HG03432 (cell line): Measurements from ENCODE around the gene ZDHHC24.
A peak's percentile ranks its signal among the peaks of the same experiment; 100 is the strongest.
"Not testable (repeated sequence)": the region's sequence is repeated elsewhere in the genome, so short reads cannot be mapped to it uniquely, and the experiment has no call there.

Experiments used
- ATAC-seq: cut with Tn5 transposase; IDR thresholded peaks from one replicate; pipeline ENCODE4 v1.9.1; 2021; ENCODE audit warnings: mild to moderate bottlenecking, moderate library complexity; ENCODE audit not compliant: unreplicated experiment

Gene ZDHHC24

DNA sequence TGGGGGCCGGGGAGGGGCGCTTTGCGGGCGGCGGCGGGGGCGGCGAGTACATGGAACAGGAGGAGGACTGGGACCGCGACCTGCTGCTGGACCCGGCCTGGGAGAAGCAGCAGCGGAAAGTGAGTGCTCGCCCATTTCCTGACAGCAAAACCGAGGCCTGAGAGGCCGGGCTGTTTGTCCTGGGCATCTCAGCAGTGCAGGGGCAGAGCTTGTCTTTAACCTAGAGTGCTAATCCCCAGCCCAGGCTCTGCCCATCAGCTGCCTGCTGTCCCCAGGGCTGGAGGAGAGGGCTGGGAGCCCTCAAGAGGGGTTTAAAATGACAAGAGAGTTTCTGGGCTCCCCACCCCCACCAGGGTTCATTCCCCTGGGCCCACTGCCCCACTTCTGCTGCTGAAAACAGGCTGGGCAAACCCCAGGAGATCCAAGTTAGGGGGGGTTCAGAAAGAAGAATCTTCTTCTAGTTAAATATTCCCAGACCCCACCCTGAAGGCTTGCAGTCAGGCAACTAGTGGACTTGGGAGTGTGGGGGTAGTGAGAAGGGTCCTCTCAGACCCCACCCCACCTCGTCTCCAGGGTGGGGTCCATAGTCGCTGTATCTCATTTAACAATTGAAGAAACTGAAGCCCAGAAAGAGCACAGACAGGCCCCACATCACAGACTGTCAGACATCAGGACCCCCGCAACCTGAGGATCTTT, 1.3 kb upstream of the ZDHHC24 start:
- ATAC-seq, result no peak

DNA sequence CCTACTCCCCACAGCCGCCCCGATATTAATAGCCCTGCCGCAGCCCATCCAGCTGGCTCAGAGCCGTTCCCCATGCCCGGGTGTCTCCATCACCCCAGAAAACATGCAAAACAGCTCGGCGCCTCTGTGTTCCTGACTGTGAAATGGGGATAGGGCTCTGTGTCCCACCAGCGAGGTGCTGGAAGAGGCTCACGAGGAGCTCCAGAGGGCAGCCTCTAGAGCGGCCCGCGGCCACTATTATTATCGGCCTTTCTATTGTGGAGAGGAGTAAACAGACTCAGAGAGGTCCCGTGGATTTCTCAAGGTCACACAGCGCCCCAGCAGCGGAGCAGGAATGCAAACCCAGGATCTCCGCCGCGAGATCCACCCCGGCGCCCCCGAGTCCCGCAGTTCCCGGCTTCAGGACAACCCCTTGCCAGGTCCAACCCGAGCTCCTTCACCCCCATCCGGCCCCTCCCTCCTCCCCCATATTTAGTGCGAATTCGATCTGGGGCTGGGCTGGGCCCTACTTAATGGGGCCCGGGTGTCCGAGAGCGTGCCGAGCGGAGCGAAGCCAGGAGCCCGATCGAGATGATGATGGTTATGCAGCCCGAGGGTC, 619 bp upstream of the ZDHHC24 start, which contains the start of gene ACTN3:
TSS of gene ACTN3 (plus strand) at position 536 of the 598 bp plus-strand sequence. CDS start at position 571, 35 bp downstream.
- ATAC-seq, result no peak

DNA sequence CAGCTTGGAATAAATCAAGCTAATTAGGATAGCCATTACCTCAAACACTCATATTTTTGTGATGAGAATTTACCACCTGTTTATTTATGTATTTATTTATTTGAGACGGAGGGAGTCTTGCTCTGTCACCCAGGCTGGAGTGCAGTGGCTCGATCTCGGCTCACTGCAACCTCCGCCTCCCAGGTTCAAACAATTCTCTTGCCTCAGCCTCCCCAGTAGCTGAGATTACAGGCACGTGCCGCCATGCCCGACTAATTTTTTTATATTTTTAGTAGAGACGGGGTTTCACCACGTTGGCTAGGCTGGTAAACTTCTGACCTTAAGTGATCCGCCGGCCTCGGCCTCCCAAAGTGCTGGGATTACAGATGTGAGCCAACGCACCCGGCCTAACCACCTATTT, 896 bp downstream of the ZDHHC24 start:
- not testable (repeated sequence) for ATAC-seq

DNA sequence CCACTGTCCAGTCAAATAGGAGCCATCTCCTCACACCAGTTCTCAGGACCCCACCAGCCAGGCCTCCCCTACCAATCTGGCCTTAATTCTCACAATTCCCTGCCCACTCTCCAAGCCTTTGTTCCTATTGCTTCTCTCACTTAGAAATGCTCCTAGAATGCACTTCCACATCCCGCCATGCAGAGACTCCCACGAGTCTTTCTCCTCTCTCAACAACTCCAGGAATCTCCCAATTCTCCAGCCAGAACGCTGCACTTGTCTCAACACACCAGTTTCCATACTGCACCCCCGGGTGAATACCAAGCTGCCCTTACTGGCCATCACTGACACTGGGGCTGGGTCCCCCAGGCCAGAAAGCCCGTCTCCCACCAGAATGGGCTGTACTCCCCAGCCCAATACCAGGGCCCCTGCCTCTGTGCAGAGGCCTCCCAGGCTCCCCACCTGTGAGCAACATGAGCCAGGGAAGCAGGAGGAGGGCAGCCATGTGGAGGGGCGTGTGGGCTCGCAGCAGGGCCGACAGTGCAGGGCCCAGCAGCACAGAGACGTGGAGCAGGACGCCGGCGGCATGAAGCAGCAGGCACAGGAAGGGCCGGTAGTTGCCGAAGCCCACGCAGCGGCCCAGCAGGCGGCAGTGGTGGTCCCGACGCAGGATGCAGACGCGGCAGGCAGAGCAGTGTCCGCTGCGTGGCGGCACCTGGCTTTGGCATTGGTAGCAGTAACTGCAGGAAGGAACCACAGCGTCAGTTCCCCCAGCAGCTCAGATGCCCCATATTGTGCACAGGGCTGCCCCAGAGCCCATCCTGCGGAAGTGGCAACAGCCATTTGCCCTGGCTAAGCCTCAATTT, 2.4 kb downstream of the ZDHHC24 start:
- no peak for ATAC-seq

DNA sequence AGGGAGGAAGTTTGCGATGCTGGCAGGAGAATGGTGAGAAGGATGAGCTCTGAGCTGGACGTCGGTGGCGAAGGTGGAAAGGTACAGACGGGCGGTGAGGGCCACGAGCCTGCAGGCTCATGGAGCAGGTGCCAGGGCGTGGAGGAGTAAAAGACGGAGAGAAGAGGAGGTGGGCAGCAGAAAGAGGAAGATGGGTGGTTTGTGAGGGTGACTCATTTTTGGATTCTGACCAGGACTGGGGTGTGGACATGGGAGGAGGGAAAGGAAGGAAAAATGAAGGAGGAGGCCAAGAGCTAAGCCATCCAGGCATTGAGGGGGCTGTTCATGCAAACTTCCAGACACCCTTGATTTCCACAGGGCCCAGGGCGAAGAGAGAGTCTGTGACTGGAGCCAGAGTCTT, 3.5 kb downstream of the ZDHHC24 start:
- ATAC-seq, result no peak

DNA sequence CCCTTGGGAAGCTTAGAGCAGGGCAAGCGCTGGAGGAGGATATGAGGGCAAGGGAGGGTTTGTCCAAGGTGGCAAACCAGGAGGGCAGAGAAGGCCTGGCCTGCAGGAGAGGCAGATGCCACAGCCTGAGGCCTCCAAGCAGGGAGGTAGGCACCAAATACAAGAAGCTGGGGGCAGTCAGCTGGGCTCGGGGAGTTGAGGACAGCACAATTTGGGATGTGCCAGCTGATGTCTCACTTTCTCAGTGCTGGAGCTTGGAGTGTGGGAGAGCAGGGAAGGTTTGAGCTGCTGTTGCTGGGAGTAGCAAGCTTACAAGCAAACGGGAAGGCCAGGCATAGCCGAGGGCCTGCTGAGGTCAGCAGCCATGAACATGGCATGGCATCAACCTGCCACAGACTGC, 4.0 kb downstream of the ZDHHC24 start:
- no peak for ATAC-seq

DNA sequence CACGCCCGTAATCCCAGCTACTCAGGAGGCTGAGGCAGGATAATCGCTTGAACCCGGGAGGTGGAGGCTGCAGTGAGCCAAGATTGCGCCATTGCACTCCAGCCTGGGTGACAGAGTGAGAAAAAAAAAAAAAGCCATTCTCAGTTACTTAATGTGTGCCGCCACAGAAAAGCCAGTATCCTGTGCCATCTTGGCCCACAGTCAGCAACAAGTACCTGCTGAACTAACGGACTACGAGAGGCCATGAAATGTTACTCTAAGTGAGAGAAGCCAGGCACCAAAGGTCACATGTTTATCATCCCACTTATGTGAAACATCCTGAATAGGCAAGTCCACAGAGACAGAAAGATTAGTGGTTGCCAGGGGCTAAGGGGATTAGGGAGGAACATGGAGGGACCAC, 5.2 kb downstream of the ZDHHC24 start:
- ATAC-seq, result not testable (repeated sequence)

DNA sequence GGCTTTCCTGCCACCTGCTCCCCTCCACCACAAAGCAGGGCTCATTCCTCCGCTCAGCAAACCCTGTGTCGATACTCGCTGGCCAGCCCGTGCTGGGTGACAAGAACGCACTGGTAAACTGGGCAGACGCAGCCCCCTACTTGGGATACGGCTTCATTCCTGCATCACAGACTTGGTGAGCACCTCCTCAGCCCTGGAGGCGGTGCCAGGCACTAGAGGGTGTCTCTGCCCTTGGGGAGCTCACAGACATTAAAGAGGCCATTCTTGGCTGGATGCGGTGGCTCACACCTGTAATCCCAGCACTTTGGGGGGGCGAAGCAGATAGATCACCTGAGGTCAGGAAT, 6.0 kb downstream of the ZDHHC24 start:
- no peak for ATAC-seq

DNA sequence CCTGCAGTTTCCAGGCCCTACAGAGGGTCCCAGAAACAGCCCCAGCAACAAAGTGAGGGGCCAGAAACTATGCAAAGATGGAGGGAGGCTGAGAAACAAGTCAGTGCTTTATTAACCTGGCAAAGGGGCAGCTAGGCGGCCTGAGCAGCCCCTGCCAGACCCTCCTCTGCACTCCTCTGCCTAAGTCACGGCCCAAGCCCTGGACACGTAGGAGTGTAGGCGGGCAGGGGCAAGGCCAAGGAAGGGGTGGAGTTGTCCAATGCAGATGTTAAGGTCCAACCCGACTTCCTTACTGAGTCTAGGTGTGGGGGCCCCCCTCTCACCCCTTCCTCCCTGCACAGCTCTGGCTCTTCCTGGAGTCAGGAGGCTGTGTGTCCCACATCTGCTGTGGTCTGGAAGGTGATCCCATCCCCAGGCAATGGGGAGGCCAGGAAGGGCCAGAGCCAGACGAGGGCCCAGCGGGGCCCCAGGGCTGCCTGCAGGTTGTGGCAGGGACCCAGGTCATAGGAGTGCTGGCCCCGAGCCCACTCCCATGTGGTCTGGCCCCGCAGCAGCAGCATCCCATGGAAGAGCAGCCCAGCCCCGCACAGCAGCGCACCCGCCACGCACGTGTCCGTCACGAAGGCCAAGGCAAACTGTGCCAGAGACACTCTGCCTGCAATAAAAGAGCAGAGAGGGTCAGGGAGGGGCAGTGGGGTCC, 6.5 kb downstream of the ZDHHC24 start:
- ATAC-seq, result no peak

DNA sequence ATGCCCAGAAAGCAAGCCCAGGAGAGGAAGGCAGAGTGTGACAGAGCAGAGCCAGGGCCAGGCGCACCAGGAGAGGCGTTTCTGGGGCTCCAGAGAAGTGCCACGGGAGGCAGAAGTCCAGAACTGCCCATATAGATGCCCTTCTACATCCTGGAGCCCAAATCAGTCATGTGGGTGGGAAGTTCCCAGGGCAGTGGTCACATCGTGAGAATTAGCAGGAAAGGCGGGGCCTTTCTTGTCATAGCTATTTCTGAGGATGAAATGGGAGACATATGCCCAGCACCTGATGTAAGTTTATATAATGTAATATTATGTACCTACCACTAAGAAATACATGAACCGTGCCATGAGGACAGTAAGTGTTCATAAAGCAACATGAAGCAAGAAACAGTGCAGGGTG, 13.1 kb downstream of the ZDHHC24 start:
- ATAC-seq, result no peak

DNA sequence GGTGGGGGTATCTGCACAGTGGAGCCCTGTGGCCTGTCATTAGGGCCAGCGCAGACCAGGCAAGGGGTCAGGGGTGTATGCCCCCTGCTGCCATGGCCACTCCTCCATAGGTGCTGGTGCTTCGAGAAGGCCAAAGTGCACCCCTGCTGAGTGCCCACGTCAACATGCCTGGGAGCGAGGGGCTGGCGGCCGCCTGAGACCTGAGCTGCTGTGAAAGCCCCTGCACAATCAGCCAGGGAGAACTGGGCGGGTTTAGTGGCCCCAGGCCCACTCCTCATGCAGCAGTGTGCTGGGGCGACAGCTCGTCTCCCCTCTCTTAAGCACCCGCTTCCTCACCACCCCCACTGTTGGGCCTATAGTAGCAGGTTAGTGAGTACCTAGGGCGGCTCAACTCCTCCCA, 14.0 kb downstream of the ZDHHC24 start:
- no peak for ATAC-seq

DNA sequence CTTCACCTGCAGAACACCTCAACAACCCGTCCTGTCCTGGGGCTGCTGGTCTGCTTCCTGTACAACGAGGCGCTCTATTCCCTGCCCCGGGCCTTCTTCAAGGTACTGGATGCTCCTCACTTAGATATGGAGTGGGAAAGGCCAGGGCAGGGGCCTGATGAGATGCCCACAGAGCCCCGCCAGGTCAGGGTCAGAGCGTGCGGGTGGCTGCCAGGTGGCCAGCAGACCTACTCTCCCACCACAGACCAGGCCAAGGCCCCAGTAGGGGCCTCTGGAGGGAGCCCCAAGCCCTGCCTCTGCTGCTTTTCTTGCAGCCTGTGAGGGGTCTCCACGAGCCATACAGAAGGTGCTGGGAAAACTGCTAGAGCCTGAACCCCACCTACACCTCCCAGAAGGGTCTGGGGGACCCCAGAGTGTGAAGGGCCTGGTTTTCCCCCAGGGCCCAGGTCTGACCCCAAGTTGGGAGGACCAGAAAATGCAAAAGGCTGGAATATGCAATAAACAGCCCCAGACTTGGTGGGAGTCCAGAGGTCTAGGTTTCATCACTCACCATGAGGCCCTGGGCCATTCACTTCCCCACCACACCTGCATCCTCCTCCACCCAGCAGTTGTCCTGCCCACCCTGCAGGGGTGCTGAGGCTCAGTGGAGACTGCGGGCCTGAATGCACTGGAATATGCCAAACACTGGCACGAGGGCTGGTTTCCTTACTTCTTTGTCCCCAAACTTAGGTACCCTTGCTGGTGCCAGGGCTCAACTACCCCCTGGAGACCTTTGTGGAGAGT, 14.7 kb downstream of the ZDHHC24 start:
- ATAC-seq, result no peak

DNA sequence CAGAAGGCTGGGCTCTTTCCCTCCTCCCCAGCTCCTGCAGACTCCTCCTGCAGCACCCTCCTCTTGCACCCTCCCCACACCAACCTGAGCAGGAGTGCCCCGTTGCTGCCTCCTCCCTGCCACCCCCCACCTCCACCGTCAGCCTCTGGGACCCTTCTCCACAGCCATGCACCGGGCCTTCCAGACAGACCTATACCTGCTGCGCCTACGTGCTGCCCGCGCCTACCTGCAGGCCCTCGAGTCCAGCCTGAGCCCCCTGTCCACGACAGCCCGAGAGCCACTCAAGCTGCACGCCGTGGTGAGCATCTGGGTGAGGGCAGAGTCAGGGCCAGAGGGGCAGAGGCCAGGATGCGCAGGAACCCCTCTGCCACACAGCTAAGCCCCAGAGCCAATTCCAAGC, 16.2 kb downstream of the ZDHHC24 start:
- ATAC-seq, result no peak

DNA sequence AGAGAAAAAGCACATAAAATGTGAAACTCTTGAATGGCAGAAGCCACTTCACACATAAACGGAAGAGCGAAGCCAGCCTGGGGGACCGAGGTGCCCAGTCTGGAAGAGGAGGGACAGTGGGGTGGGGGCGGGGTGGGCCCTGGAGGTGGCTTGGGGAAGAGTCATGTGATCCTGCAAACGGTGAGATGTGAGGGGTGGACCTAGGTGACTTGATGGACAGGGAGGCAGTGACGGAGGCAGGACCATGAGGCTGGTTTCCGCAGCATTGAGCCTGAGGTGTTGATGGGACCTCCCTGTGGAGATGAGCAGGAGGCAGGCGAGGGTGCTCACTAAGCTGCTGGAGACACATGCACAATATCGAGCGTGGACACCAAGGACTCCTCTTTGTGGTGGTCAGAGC, 16.8 kb downstream of the ZDHHC24 start:
- ATAC-seq, result no peak

DNA sequence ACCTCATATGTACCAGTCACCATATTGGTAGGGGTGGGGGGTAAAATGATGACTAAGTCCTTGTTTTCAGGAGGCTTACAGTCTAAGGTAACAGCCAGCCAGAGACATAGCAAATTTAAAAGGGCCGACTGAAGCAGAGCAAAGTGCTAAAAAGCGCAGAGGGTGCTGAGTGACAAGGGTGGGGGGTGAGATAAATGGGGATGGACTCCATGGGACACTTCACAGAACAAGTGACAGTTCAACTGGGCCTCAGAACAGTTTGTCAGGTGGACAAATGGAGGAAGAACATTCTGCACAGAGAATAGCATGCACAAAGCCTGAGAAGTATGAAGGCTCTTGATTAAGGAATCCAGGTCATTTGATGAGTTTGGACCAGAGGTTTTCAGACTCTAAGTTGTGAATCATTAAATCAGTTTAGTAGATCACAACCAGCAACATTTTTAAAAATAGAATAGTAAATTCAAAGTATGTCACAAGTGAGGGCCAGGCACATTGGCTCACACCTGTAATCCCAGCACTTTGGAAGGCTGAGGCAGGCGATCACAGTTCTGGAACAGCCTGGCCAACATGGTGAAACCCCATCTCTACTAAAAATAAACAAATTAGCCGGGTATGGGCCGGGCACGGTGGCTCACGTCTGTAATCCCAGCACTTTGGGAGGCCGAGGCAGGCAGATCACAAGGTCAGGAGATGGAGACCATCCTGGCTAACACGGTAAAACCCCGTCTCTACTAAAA, 21.4 kb downstream of the ZDHHC24 start:
- ATAC-seq, result no peak

DNA sequence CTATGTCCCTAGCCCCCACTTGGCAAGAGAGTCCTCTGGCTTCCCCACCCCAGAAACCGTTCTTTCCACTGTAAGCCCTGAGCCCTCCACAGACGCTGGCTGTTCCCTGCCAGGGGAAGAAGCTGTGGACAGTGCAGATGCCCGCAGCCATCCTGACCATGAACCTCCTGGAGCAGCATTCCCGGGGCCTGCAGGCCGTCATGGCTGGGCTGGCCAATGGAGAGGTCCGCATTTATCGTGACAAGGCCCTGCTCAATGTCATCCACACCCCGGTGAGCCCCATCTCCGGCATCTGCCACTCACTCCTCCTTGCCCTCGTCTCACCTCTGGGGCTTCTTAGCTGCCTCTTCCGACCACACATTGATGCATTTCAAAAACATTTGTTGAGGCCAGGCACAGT, 22.2 kb downstream of the ZDHHC24 start:
- no peak for ATAC-seq

DNA sequence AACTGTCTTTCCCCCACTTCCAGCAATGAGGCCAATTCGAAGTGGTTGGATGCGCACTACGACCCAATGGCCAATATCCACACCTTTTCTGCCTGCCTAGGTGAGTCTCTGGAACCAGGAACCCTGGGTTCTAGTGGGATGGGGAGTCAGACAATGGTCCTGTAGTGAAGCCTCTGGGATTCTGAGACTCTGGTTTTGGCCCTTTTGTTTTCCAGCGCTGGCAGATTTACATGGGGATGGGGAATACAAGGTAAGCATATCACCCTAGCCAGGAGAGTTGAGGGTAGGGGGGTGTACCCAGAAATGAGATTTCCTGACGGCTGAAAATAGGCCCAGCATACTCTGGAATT, 34.9 kb downstream of the ZDHHC24 start:
- ATAC-seq, result no peak

DNA sequence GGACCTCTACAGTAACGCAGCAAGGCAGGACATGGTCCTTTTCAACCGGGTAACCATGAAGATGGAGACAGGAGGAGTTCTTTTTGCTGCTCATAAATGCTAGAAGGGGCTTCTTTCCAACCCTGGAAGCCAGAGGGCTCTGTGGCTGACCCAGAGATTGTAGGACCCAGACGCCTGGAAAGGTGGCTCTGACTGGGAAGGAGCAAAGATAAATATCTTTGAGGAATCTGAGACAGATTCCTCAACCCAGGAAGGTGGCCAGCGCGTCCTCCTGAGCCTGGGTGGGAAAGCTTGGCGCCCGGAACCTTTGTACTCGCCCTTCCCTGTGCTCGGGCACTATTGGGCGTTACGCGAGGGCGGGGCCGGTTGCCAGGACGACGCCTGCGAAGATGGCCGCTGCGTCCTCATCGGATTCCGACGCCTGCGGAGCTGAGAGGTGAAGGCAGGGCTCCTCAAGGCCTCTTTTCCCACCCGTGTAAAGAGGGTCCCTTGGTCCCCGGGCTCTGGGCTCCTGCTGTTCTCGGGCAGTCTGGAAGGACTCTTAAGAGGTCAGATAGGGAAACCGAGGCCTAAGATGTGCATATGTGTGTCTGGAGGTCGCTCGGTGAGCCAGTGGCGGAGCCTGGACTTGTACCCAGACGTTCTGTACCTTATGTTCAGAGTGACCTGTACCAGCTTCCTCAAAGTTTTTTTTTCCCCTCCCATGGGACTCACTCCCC, 35.4 kb downstream of the ZDHHC24 start, which contains the start of gene BBS1:
TSS of gene BBS1 (plus strand) at position 365 of the 719 bp plus-strand sequence. CDS start at position 390, 25 bp downstream.
- ATAC-seq, result peak; percentile 85

DNA sequence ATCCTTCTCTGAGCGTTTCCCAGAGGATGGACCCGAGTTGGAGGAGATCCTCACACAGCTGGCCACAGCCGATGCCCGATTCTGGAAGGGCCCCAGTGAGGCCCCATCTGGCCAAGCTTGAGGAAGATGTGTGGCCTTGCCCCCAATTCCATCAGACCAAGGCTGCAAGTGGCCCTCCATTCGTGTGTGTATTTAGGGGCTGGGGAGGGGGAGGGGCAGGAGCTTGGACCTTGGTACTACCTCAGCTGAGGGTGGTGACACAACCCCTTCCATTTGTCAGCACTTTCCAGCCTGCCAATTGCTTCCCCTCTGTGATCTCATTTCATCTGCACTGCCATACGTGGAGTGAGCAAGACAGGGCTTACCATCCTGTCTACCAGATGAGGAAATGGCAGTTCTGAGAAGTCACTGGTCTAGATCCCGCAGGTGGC, 36.7 kb downstream of the ZDHHC24 start:
- no peak for ATAC-seq
